AG04450 (cell line): ENCODE results near the gene HAUS3. TPM values are rescaled to one million over a fixed set of nuclear protein-coding genes. Genes with fewer than 3 reads are reported as not detected.

ENCODE experiments used
- CTCF ChIA-PET: fragments of 300-600, 350-600 bp; formaldehyde crosslinking; extraction: SDS; loops from one replicate; lab custom pipeline; 2022; ENCODE audit warnings: antibody characterized with exemption, inconsistent platforms; lab: Charles Lee
- POLR2A ChIA-PET: fragments of 350-600 bp; formaldehyde crosslinking; extraction: SDS; loops from one replicate; lab custom pipeline; 2021; ENCODE audit warnings: antibody characterized with exemption, inconsistent platforms; lab: Yijun Ruan, JAX
- DNase-seq: peaks from one replicate; pipeline ENCODE4 v3.0.0-alpha.2; 2011; ENCODE audit warnings: low read depth, low spot score
- H3K27ac ChIP-seq: one replicate; pipeline ENCODE4 v1.5.1; 2012; ENCODE audit warnings: low read depth, low read length, control low read depth
- H3K27me3 ChIP-seq: one replicate; pipeline ENCODE4 v1.6.0; 2012; ENCODE audit warnings: low read length; ENCODE audit not compliant: control insufficient read depth, insufficient read depth
- H3K4me3 ChIP-seq: 2 replicates; pipeline ENCODE4 v1.5.1; 2011; ENCODE audit warnings: mild to moderate bottlenecking, low read depth, low read length, control low read depth
- H3K9me3 ChIP-seq: 2 replicates; pipeline ENCODE4 v1.5.1; 2012; ENCODE audit warnings: low read length; ENCODE audit not compliant: control insufficient read depth, insufficient read depth
- CTCF ChIP-seq: IDR thresholded peaks from 2 replicates; pipeline ENCODE4 v1.5.1; 2011; ENCODE audit warnings: low read depth, low read length, control low read depth, inconsistent platforms
- polyA plus RNA-seq: library from polyadenylated mRNA; depleted of rRNA; stranded (reverse); fragments of >200 nt; gene quantifications from 2 replicates; pipeline ENCODE4 v1.2.3, GENCODE V29; 2011

The HAUS3 gene
- polyA plus RNA-seq, 1 experiment, result 6.0 TPM

- Histone ChIP-seq H3K27me3 (peaks cover 2% of the 10 kb centered on the region), H3K4me3 (no peak overlapping the region), H3K27ac (no peak overlapping the region), H3K9me3 (no peaks in the 10 kb centered on the region)
- CTCF ChIA-PET, result no interaction called here
- DNase-seq, result no peak
- POLR2A ChIA-PET, result no interaction called here
- TF ChIP-seq CTCF, result no peak
Observed at GRCh38 chr4:2266821-2267220, 24.9 kb upstream of the HAUS3 start.

GRCh38 chr4:2266181-2266580, 24.3 kb upstream of the HAUS3 start:
- H3K27ac ChIP-seq, result no peak overlapping the region
- CTCF ChIA-PET, result no interaction called here
- POLR2A ChIA-PET, result interaction anchor here (0.6 kb wide), 1 partner anchor 47 kb away, joined by 3 read pairs; no protein-coding TSS in a partner anchor

GRCh38 chr4:2265113-2266110, 23.5 kb upstream of the HAUS3 start:
- peak; percentile 11; the same call in 1 of the 2 replicates for TF ChIP-seq CTCF
- CTCF ChIA-PET, result no interaction called here
- Histone ChIP-seq H3K27me3 (peaks cover 2% of the 10 kb centered on the region), H3K27ac (no peak overlapping the region), H3K9me3 (no peaks in the 10 kb centered on the region; the same call in 1 of the 2 replicates), H3K4me3 (no peak overlapping the region)
- DNase-seq, result no peak
- POLR2A ChIA-PET, result interaction anchor here (0.6 kb wide), 1 partner anchor 48 kb away, joined by 3 read pairs; no protein-coding TSS in a partner anchor

More at GRCh38 chr4:2266181-2266580, 24.3 kb upstream of the HAUS3 start:
- Histone ChIP-seq H3K27me3 (peaks cover 2% of the 10 kb centered on the region), H3K9me3 (no peaks in the 10 kb centered on the region; the same call in 1 of the 2 replicates), H3K4me3 (no peak overlapping the region)
- no peak for TF ChIP-seq CTCF
- DNase-seq, result no peak

GRCh38 chr4:2264481-2265041, 22.6 kb upstream of the HAUS3 start:
- peaks cover 2% of the 10 kb centered on the region for H3K27me3 ChIP-seq
- DNase-seq, result no peak
- no peak overlapping the region for H3K4me3 ChIP-seq
- no peak overlapping the region for H3K27ac ChIP-seq
- ChIA-PET CTCF (no interaction called here), POLR2A (interaction anchor here (0.6 kb wide), 1 partner anchor 67 kb away, joined by 3 read pairs; no protein-coding TSS in a partner anchor)
- no peaks in the 10 kb centered on the region; the same call in 1 of the 2 replicates for H3K9me3 ChIP-seq
- no peak for TF ChIP-seq CTCF

GRCh38 chr4:2263926-2264321, 22.0 kb upstream of the HAUS3 start:
- CTCF ChIA-PET, result no interaction called here
- POLR2A ChIA-PET, result interaction anchor here (0.6 kb wide), 1 partner anchor 68 kb away, joined by 3 read pairs; no protein-coding TSS in a partner anchor

More at GRCh38 chr4:2263926-2264321, 22.0 kb upstream of the HAUS3 start:
- Histone ChIP-seq H3K27me3 (peaks cover 2% of the 10 kb centered on the region), H3K27ac (no peak overlapping the region), H3K9me3 (no peaks in the 10 kb centered on the region; the same call in 1 of the 2 replicates), H3K4me3 (no peak overlapping the region)
- DNase-seq, result no peak
- TF ChIP-seq CTCF, result no peak
